Activated CD8-positive, alpha-beta T cell treated with anti-CD3 and anti-CD28 coated beads, Interleukin-2, amount 10 ng/mL, durations not matched to agents 7 days and 5 days (primary cell): ENCODE data around the gene DENND1A. TPM values are rescaled to one million over a fixed set of nuclear protein-coding genes. Genes with fewer than 3 reads are reported as not detected.
A peak's percentile ranks its signal among the peaks of the same experiment; 100 is the strongest.
"Not testable (repeated sequence)": the region's sequence is repeated elsewhere in the genome, so short reads cannot be mapped to it uniquely, and the experiment has no call there.

ENCODE experiments used
- ATAC-seq: fragments of 150-1000 bp; cut with Tn5 transposase; one replicate; pipeline ENCODE4 v1.10.0; 2021; ENCODE audit warnings: moderate library complexity
- CTCF ChIA-PET: fragments of 350-600 bp; sonication (Branson Sonifier 250); formaldehyde crosslinking; loops from one replicate; lab custom pipeline; 2021; ENCODE audit warnings: antibody characterized with exemption; lab: Charles Lee
- POLR2A ChIA-PET: fragments of 350-600 bp; sonication (Branson Sonifier 250); formaldehyde crosslinking; loops from one replicate; lab custom pipeline; 2021; ENCODE audit warnings: antibody characterized with exemption; lab: Charles Lee
- DNase-seq: peaks from one replicate; pipeline ENCODE4 v3.0.0-alpha.2; 2020
- H3K27ac Mint-ChIP-seq: one replicate; pipeline ENCODE4 v1.8.0; 2021; ENCODE audit warnings: mild to moderate bottlenecking, mixed read lengths
- H3K27me3 Mint-ChIP-seq: one replicate; pipeline ENCODE4 v1.8.0; 2021; ENCODE audit warnings: low read depth, mixed read lengths
- H3K36me3 Mint-ChIP-seq: one replicate; pipeline ENCODE4 v1.8.0; 2021; ENCODE audit warnings: low read depth, mixed read lengths
- H3K4me1 Mint-ChIP-seq: one replicate; pipeline ENCODE4 v1.8.0; 2021; ENCODE audit warnings: low read depth, mixed read lengths
- H3K4me3 Mint-ChIP-seq: one replicate; pipeline ENCODE4 v1.8.0; 2021; ENCODE audit warnings: mild to moderate bottlenecking, mixed read lengths
- H3K9me3 Mint-ChIP-seq: one replicate; pipeline ENCODE4 v1.8.0; 2022; ENCODE audit warnings: mixed read lengths; ENCODE audit not compliant: insufficient read depth
- total RNA-seq, 2 experiments: library from RNA; stranded (reverse); gene quantifications; one replicate each; pipeline ENCODE4 v1.2.3, GENCODE V29; 2021

The DENND1A gene
- total RNA-seq, 2 experiments from 2014 or later, result 13.0 to 15.5 TPM

- Mint-ChIP-seq H3K27ac (no peak overlapping the region), H3K4me3 (no peak overlapping the region), H3K4me1 (no peaks in the 10 kb centered on the region), H3K27me3 (no peaks in the 10 kb centered on the region), H3K36me3 (peaks cover 14% of the 10 kb centered on the region), H3K9me3 (peaks cover 8% of the 10 kb centered on the region)
- no peak for ATAC-seq
- CTCF ChIA-PET, result interaction anchor here (1.1 kb wide), 1 partner anchor 209 kb away, joined by 3 read pairs; no protein-coding TSS in a partner anchor
- no peak for DNase-seq
- POLR2A ChIA-PET, result no interaction called here
These were observed 106.6 kb downstream of the DENND1A start for GRCh38 chr9:123823194-123823947.

GRCh38 chr9:123821619-123822018 is 108.3 kb downstream of the DENND1A start:
- CTCF ChIA-PET, result no interaction called here
- POLR2A ChIA-PET, result no interaction called here
- no peak for DNase-seq
- Mint-ChIP-seq H3K36me3 (peaks cover 3% of the 10 kb centered on the region), H3K27ac (no peak overlapping the region), H3K9me3 (no peaks in the 10 kb centered on the region), H3K4me1 (no peaks in the 10 kb centered on the region), H3K27me3 (no peaks in the 10 kb centered on the region), H3K4me3 (no peak overlapping the region)
- no peak for ATAC-seq

GRCh38 chr9:123820139-123820538 is 109.8 kb downstream of the DENND1A start:
- H3K9me3 Mint-ChIP-seq, result no peaks in the 10 kb centered on the region
- DNase-seq (no peak), ATAC-seq (no peak)
- ChIA-PET CTCF (no interaction called here), POLR2A (no interaction called here)
- H3K4me3 Mint-ChIP-seq, result no peak overlapping the region
- no peaks in the 10 kb centered on the region for H3K27me3 Mint-ChIP-seq
- no peaks in the 10 kb centered on the region for H3K36me3 Mint-ChIP-seq
- no peak overlapping the region for H3K27ac Mint-ChIP-seq
- H3K4me1 Mint-ChIP-seq, result no peaks in the 10 kb centered on the region

- Mint-ChIP-seq H3K4me3 (no peak overlapping the region), H3K4me1 (no peaks in the 10 kb centered on the region), H3K36me3 (no peaks in the 10 kb centered on the region), H3K27me3 (no peaks in the 10 kb centered on the region), H3K9me3 (no peaks in the 10 kb centered on the region), H3K27ac (no peak overlapping the region)
- CTCF ChIA-PET, result no interaction called here
- ATAC-seq (no peak), DNase-seq (no peak)
- POLR2A ChIA-PET, result no interaction called here
These were observed 113.0 kb downstream of the DENND1A start for GRCh38 chr9:123816817-123817472.

GRCh38 chr9:123815856-123816255 is 114.1 kb downstream of the DENND1A start:
- H3K4me1 Mint-ChIP-seq, ATAC-seq: not testable (repeated sequence)

GRCh38 chr9:123814496-123814895 is 115.4 kb downstream of the DENND1A start:
- ChIA-PET CTCF (no interaction called here), POLR2A (no interaction called here)
- H3K9me3 Mint-ChIP-seq, result no peaks in the 10 kb centered on the region
- no peaks in the 10 kb centered on the region for H3K27me3 Mint-ChIP-seq
- H3K36me3 Mint-ChIP-seq, result no peaks in the 10 kb centered on the region
- H3K4me1 Mint-ChIP-seq, result no peaks in the 10 kb centered on the region
- DNase-seq (no peak), ATAC-seq (no peak)
- H3K4me3 Mint-ChIP-seq, result no peak overlapping the region
- no peak overlapping the region for H3K27ac Mint-ChIP-seq

More at GRCh38 chr9:123815856-123816255, 114.1 kb downstream of the DENND1A start:
- DNase-seq, H3K4me3 Mint-ChIP-seq, H3K27ac Mint-ChIP-seq, CTCF ChIA-PET, H3K36me3 Mint-ChIP-seq, H3K27me3 Mint-ChIP-seq, H3K9me3 Mint-ChIP-seq, POLR2A ChIA-PET: not testable (repeated sequence)

GRCh38 chr9:123812984-123813383 is 116.9 kb downstream of the DENND1A start:
- H3K4me1 Mint-ChIP-seq, result no peaks in the 10 kb centered on the region
- no peaks in the 10 kb centered on the region for H3K27me3 Mint-ChIP-seq

GRCh38 chr9:123807251-123807650 is 122.7 kb downstream of the DENND1A start:
- no peaks in the 10 kb centered on the region for H3K27me3 Mint-ChIP-seq
- H3K4me3 Mint-ChIP-seq, result no peak overlapping the region
- POLR2A ChIA-PET, result no interaction called here
- DNase-seq, result no peak
- no peaks in the 10 kb centered on the region for H3K9me3 Mint-ChIP-seq
- ATAC-seq, result no peak
- H3K4me1 Mint-ChIP-seq, result no peaks in the 10 kb centered on the region
- H3K36me3 Mint-ChIP-seq, result no peaks in the 10 kb centered on the region
- CTCF ChIA-PET, result no interaction called here
- H3K27ac Mint-ChIP-seq, result no peak overlapping the region

More at GRCh38 chr9:123812984-123813383, 116.9 kb downstream of the DENND1A start:
- H3K4me3 Mint-ChIP-seq, result no peak overlapping the region
- DNase-seq, result no peak
- no peaks in the 10 kb centered on the region for H3K9me3 Mint-ChIP-seq
- no peak for ATAC-seq
- CTCF ChIA-PET, result no interaction called here
- no peaks in the 10 kb centered on the region for H3K36me3 Mint-ChIP-seq
- POLR2A ChIA-PET, result no interaction called here
- no peak overlapping the region for H3K27ac Mint-ChIP-seq

GRCh38 chr9:123806829-123807228 is 123.1 kb downstream of the DENND1A start:
- H3K9me3 Mint-ChIP-seq, result no peaks in the 10 kb centered on the region
- ChIA-PET CTCF (no interaction called here), POLR2A (no interaction called here)
- H3K27ac Mint-ChIP-seq, result no peak overlapping the region
- ATAC-seq (no peak), DNase-seq (no peak)
- H3K27me3 Mint-ChIP-seq, result no peaks in the 10 kb centered on the region
- H3K4me3 Mint-ChIP-seq, result no peak overlapping the region
- H3K4me1 Mint-ChIP-seq, result no peaks in the 10 kb centered on the region
- H3K36me3 Mint-ChIP-seq, result no peaks in the 10 kb centered on the region

GRCh38 chr9:123798195-123798594 is 131.7 kb downstream of the DENND1A start:
- POLR2A ChIA-PET, result no interaction called here
- H3K4me1 Mint-ChIP-seq, result peaks cover 13% of the 10 kb centered on the region
- no peak overlapping the region for H3K4me3 Mint-ChIP-seq
- H3K9me3 Mint-ChIP-seq, result no peaks in the 10 kb centered on the region
- H3K27me3 Mint-ChIP-seq, result peaks cover 2% of the 10 kb centered on the region
- DNase-seq (no peak), ATAC-seq (no peak)
- H3K36me3 Mint-ChIP-seq, result no peaks in the 10 kb centered on the region
- no peak overlapping the region for H3K27ac Mint-ChIP-seq
- CTCF ChIA-PET, result no interaction called here

GRCh38 chr9:123796618-123797484 is 133.1 kb downstream of the DENND1A start:
- DNase-seq, result no peak
- Mint-ChIP-seq H3K9me3 (no peaks in the 10 kb centered on the region), H3K4me1 (peaks cover 13% of the 10 kb centered on the region), H3K4me3 (peak overlapping the region; percentile 40), H3K36me3 (no peaks in the 10 kb centered on the region), H3K27me3 (peaks cover 2% of the 10 kb centered on the region), H3K27ac (no peak overlapping the region)
- no peak for ATAC-seq
- ChIA-PET CTCF (interaction anchor here (0.8 kb wide), 1 partner anchor 13 kb away, joined by 4 read pairs; no protein-coding TSS in a partner anchor), POLR2A (no interaction called here)

GRCh38 chr9:123796094-123796493 is 133.8 kb downstream of the DENND1A start:
- H3K9me3 Mint-ChIP-seq, result no peaks in the 10 kb centered on the region
- no peaks in the 10 kb centered on the region for H3K36me3 Mint-ChIP-seq
- peaks cover 2% of the 10 kb centered on the region for H3K27me3 Mint-ChIP-seq
- ATAC-seq (no peak), DNase-seq (no peak)
- CTCF ChIA-PET, result no interaction called here
- no peak overlapping the region for H3K4me3 Mint-ChIP-seq
- H3K27ac Mint-ChIP-seq, result no peak overlapping the region
- H3K4me1 Mint-ChIP-seq, result peaks cover 13% of the 10 kb centered on the region
- POLR2A ChIA-PET, result no interaction called here
